ENCODE measurements around the gene RALGPS1. TPM values are rescaled to one million over a fixed set of nuclear protein-coding genes. Genes with fewer than 3 reads are reported as not detected.

The RALGPS1 gene
- total RNA-seq, 1 experiment from 2014 or later: 28.5 TPM

- CTCF ChIA-PET: interaction anchor here (0.6 kb wide), 1 partner anchor 198 kb away, joined by 8 read pairs; no protein-coding TSS in a partner anchor
- H3K27me3 Mint-ChIP-seq (ENCODE audit: low read depth): no peaks in the 10 kb centered on the region; the same call in 1 of the 2 replicates
- ATAC-seq (no peak), DNase-seq (ENCODE audit: low spot score) (no peak)
- TF ChIP-seq CTCF (IDR thresholded peaks at IDR 0.05) (no peak), ATF1 (CRISPR knock-in tag; IDR thresholded peaks at IDR 0.05) (no peak), PRDM15 (CRISPR knock-in tag; IDR thresholded peaks at IDR 0.05) (no peak), FOXP4 (CRISPR knock-in tag; IDR thresholded peaks at IDR 0.05) (no peak), JAZF1 (CRISPR knock-in tag; IDR thresholded peaks at IDR 0.05) (no peak), NFATC4 (CRISPR knock-in tag; IDR thresholded peaks at IDR 0.05) (no peak), NFYB (CRISPR knock-in tag; conservative IDR thresholded peaks at IDR 0.05; ENCODE audit: low read depth) (no peak), CBFB (CRISPR knock-in tag; IDR thresholded peaks at IDR 0.05; ENCODE audit: low read depth) (no peak)
- H3K27ac Mint-ChIP-seq: no peak overlapping the region
- peaks cover 16% of the 10 kb centered on the region for H3K4me1 Mint-ChIP-seq
- no peaks in the 10 kb centered on the region for H3K36me3 Mint-ChIP-seq
- no peak overlapping the region for H3K4me3 Mint-ChIP-seq
- POLR2A ChIA-PET: no interaction called here
- H3K9me3 Mint-ChIP-seq: peaks cover 5% of the 10 kb centered on the region
These were observed 229.4 kb downstream of the RALGPS1 start for GRCh38 chr9:127143920-127144465.

GRCh38 chr9:127144670-127145445 lies 230.3 kb downstream of the RALGPS1 start:
- ChIA-PET CTCF (interaction anchor here (0.6 kb wide), 1 partner anchor 492 kb away, joined by 4 read pairs; no protein-coding TSS in a partner anchor), POLR2A (no interaction called here)
- no peak overlapping the region for H3K4me3 Mint-ChIP-seq
- ATAC-seq (no peak; the same call in 1 of the 2 replicates), DNase-seq (ENCODE audit: low spot score) (no peak)
- no peak for TF ChIP-seq TEAD1 (CRISPR knock-in tag; IDR thresholded peaks at IDR 0.05)
- TF ChIP-seq TCF7 (CRISPR knock-in tag; IDR thresholded peaks at IDR 0.05; ENCODE audit: low read depth): no peak
- no peak for TF ChIP-seq PRDM15 (CRISPR knock-in tag; IDR thresholded peaks at IDR 0.05)
- TF ChIP-seq ARID4B (CRISPR knock-in tag; IDR thresholded peaks at IDR 0.05; ENCODE audit: borderline replicate concordance): no peak
- TF ChIP-seq ZNF396 (CRISPR knock-in tag; IDR thresholded peaks at IDR 0.05; ENCODE audit: borderline replicate concordance): no peak
- TF ChIP-seq USF2 (CRISPR knock-in tag; IDR thresholded peaks at IDR 0.05): no peak
- TF ChIP-seq E2F4 (CRISPR knock-in tag; IDR thresholded peaks at IDR 0.05; ENCODE audit: borderline replicate concordance, low read depth): no peak
- H3K9me3 Mint-ChIP-seq: peaks cover 5% of the 10 kb centered on the region
- H3K27ac Mint-ChIP-seq: no peak overlapping the region
- H3K4me1 Mint-ChIP-seq: peaks cover 16% of the 10 kb centered on the region
- no peaks in the 10 kb centered on the region; the same call in 1 of the 2 replicates for H3K27me3 Mint-ChIP-seq (ENCODE audit: low read depth)
- H3K36me3 Mint-ChIP-seq: no peaks in the 10 kb centered on the region
